Measurements from ENCODE around the gene ZNF783.

ZNF783 gene

DNA sequence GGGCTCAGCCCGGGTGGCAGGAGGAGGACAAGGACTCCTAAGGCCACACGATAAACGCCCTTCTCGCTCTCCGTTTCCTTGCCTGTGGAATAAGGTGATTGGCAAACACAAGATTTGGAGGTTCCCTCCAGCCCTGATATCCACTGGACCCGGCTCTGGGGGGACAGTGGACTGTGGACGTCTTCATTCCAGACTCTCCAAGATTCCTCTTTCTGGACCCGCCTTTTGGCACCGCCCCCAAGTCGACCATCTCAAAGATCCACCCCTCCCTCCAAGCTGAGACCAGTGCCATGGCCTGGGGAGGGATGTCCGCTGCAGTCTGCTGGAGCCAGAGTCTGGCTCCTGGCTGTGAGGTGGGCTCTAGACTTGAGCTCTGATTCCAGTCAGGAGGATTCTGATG is 23.6 kb downstream of the ZNF783 start:
- peak overlapping the region; percentile 54 for H3K4me3 ChIP-seq (ENCODE audit: low read length)
- DNase-seq (ENCODE audit: low read depth): peak; percentile 3
- TF ChIP-seq, protein P1, sequence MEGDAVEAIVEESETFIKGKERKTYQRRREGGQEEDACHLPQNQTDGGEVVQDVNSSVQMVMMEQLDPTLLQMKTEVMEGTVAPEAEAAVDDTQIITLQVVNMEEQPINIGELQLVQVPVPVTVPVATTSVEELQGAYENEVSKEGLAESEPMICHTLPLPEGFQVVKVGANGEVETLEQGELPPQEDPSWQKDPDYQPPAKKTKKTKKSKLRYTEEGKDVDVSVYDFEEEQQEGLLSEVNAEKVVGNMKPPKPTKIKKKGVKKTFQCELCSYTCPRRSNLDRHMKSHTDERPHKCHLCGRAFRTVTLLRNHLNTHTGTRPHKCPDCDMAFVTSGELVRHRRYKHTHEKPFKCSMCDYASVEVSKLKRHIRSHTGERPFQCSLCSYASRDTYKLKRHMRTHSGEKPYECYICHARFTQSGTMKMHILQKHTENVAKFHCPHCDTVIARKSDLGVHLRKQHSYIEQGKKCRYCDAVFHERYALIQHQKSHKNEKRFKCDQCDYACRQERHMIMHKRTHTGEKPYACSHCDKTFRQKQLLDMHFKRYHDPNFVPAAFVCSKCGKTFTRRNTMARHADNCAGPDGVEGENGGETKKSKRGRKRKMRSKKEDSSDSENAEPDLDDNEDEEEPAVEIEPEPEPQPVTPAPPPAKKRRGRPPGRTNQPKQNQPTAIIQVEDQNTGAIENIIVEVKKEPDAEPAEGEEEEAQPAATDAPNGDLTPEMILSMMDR (IDR thresholded peaks at IDR 0.05; ENCODE audit: insufficient read depth, low read depth, low read length, missing control alignments): no peak

DNA sequence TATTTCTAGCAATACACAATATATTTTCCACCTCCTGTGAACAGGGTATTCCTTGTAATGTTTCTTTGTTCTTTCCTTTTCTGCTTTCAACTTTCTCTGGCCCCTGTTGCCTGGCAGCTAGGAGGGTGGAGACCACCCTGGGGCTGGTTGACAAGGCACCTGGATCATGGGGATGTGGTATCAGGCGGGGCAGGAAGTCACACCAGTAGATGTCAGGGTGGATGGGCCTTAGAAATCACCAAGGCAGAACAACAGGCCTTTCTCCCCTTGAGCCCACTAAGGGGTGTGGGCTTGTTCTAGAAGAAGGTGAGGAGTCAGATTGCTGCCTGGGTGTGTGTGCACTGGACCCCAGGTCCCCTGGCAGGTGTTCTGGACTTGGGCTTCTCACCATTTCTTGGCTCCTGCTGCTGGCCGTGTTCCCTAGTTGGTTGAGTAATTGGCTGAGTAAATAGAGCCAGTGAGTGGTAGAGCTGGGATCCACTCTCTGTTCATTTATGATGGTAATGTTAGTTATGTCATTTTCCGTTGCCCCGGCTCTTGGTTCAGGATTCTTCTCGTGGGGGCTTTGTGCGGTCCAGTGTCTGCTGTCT is 24.9 kb downstream of the ZNF783 start:
- no peak overlapping the region for H3K4me3 ChIP-seq (ENCODE audit: low read length)
- TF ChIP-seq, protein P1 (IDR thresholded peaks at IDR 0.05; ENCODE audit: insufficient read depth, low read depth, low read length, missing control alignments): no peak
- peak; percentile 51 for DNase-seq (ENCODE audit: low read depth)

DNA sequence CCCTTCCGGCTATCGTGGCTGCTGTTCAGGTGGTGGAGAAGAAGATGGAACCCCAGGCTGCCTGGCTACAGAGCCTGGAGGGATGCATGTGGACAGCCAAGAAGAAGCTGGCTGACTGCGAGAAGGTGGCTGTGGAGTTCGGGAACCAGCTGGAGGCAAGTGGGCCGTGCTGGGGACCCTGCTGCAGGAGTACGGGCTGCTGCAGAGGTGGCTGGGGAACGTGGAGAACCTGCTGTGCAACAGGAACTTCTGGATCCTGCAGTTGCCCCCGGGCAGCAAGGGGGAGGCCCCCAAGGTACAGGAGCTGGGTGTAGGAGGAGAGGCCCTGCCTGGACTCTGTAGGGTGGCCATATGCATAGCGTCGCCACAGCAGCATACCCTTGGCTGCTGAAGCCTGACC is 25.6 kb downstream of the ZNF783 start:
- TF ChIP-seq, protein P1 (IDR thresholded peaks at IDR 0.05; ENCODE audit: insufficient read depth, low read depth, low read length, missing control alignments): no peak
- no peak for DNase-seq (ENCODE audit: low read depth)
- no peak overlapping the region for H3K4me3 ChIP-seq (ENCODE audit: low read length)

DNA sequence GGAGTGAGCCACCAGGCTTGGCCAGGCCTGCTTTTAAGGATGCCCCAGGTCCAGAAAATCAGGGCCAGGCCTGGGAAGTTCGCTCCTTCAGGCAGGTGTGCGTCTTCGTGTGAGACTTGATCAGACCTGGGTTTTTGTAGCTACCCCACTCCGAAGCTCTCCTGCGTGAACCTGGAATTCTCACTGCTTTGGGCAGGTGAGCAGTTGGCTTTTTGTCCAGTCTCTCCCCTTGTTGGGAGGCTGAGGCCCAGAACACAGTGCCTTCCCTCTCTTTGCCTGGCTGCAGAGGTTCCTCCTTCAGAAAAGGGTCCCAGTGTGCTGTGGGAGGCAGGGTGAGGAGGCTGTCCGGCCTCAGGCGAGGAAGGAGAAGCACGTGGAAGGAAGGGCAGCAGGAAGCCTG is 27.3 kb downstream of the ZNF783 start:
- DNase-seq (ENCODE audit: low read depth): no peak
- no peak overlapping the region for H3K4me3 ChIP-seq (ENCODE audit: low read length)
- TF ChIP-seq, protein P1 (IDR thresholded peaks at IDR 0.05; ENCODE audit: insufficient read depth, low read depth, low read length, missing control alignments): no peak

DNA sequence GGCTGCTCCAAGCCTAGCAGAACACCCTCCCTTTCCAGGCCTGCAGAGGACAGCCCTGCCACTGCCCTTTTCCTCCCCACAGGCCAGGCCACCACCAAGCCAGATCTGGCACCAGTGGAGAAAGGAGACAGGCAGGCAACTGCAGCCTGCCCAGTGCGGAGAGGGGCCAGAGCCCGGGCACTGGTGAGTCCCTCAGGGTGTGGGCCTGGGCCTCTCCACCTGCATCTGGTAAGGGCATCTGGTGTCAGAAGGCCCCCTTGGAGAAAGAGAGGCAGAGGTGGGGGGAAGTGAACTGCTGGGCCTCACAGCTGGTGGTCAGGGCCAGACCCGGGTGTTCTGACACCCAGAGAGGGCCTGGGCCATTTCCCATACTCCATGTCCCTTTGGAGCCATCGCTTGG is 27.9 kb downstream of the ZNF783 start:
- TF ChIP-seq, protein P1 (IDR thresholded peaks at IDR 0.05; ENCODE audit: insufficient read depth, low read depth, low read length, missing control alignments): no peak
- DNase-seq (ENCODE audit: low read depth): no peak
- no peak overlapping the region for H3K4me3 ChIP-seq (ENCODE audit: low read length)

DNA sequence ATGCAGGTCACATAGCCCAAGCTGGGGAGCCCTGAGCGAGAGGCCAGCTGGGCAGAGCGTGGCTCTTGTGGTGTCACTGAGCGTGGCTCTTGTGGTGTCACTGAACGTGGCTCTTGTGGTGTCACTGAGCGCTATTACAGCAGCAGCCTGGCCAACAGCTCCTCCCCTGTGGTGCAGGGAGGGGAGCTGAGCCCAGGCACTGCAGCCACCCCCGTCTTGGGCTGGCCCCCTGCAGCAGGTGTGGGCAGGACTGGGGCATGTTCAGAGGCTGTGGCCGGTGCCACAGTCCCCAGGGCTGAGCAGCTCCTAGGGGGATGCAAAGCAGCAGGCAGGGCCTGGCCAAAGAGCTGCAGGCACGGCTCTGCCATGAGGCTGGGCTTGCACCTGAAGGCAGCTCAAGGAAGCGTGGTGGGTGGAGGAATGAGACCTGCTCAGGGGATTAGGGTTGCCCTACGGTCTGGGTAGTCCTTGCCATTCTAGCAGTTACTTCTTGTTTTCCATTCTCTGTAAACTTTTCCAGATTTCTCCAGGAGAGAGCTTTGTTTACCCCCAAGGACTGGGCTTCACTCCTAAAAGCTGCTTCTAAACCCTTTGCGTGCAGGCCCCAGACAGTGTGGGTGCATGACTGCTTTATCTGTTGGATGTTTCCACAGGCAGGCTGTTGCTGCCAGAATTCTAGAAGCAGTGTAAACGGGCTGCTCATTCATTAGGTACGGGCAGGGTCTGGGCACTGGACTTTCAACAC is 29.2 kb downstream of the ZNF783 start:
- no peak for DNase-seq (ENCODE audit: low read depth)
- no peak overlapping the region for H3K4me3 ChIP-seq (ENCODE audit: low read length)
- TF ChIP-seq, protein P1 (IDR thresholded peaks at IDR 0.05; ENCODE audit: insufficient read depth, low read depth, low read length, missing control alignments): no peak

All from epithelial cell of esophagus (primary cell).